HG03025 (cell line): ENCODE measurements around the gene SH2D3C.

Source experiments
- ATAC-seq: cut with Tn5 transposase; IDR thresholded peaks from one replicate; pipeline ENCODE4 v1.9.1; 2021; ENCODE audit warnings: mild to moderate bottlenecking, moderate library complexity; ENCODE audit not compliant: unreplicated experiment, low FRiP score

The SH2D3C gene, protein sequence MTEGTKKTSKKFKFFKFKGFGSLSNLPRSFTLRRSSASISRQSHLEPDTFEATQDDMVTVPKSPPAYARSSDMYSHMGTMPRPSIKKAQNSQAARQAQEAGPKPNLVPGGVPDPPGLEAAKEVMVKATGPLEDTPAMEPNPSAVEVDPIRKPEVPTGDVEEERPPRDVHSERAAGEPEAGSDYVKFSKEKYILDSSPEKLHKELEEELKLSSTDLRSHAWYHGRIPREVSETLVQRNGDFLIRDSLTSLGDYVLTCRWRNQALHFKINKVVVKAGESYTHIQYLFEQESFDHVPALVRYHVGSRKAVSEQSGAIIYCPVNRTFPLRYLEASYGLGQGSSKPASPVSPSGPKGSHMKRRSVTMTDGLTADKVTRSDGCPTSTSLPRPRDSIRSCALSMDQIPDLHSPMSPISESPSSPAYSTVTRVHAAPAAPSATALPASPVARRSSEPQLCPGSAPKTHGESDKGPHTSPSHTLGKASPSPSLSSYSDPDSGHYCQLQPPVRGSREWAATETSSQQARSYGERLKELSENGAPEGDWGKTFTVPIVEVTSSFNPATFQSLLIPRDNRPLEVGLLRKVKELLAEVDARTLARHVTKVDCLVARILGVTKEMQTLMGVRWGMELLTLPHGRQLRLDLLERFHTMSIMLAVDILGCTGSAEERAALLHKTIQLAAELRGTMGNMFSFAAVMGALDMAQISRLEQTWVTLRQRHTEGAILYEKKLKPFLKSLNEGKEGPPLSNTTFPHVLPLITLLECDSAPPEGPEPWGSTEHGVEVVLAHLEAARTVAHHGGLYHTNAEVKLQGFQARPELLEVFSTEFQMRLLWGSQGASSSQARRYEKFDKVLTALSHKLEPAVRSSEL

DNA sequence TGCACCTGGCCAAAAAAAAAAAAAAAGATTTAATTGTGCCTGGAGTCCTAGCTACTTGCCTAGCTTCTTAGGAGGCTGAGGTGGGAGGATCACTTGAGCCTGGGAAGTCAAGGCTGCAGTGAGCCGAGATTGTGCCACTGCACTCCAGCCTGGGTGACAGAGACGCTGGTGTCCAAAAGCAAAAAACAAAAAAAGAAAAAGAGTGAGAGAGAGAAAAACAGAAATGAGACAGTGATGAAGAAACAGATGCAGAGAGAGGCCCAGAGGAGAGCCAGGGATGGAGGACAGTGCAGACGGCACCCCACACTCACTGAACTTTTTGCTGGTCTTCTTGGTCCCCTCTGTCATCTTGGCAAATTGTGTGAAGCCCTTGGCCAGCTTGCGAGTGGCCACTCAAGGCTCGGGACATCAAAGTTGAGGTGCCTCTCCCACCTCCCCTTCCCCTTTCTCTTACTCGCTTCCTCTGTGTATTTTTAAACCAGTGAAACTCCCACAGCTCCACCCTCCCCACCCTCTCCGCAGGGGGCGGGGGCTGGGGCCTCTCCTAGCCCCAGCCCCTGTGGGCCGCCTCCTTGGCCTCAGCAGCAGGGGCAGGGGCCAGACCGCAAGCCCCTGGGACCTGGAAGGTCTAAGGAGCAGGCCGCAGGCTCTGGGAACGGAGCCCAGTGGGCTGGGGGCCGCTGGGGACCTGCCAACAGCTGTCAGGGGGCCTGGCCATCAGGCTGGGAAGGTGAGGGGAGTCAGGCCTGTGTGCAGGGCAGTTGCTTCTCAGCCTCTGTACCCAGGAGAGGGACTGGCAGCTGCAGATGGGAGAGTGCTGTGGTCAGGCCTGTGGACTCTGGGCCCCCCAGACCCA, at the start of gene SH2D3C:
TSS of gene SH2D3C (minus strand) at position 387 of the 856 bp plus-strand sequence. CDS start at position 348, 39 bp downstream.
- ATAC-seq = peak; percentile 34

GRCh38 chr9:127826253-127826913, 47.9 kb upstream of the SH2D3C start:
- no peak for ATAC-seq

DNA sequence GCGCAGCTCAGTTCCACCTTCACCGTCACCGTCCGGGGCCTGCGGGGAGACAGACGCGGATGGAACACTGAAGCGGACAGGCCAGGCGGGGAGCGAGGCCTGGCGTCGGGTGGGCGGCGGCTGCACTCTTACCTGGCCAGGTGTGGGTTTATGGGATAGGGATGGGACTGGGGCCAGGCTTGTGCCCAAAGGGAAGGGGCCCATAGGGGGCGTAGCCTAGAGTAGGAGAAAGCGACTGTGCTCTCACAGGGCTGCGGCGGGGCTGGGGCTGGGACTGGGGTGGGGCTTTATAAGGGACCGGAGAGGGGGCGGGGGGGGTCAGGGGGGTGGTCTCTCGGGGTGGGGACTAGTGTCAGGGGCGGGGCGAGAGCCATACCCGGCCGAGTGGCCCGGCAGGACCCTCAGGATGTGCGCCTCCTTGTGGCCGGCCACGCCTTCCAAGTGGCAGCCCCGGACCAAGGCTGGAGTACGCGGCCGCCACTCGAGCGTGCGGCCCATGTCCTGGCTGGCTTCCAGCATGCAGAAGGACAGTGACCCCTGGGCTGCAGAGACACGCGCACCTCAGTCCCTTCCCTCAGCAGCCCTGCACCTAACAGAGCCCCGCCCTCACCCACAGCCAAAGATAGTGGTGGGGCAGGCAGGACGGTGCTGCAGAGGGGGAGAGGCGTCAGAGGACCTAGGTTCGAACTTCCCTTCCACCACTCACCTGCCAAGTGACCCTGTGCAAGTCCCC, 47.0 kb upstream of the SH2D3C start:
- ATAC-seq = no peak

- ATAC-seq = no peak
These were observed 43.6 kb upstream of the SH2D3C start for GRCh38 chr9:127822108-127822507.

- ATAC-seq = no peak
These were observed 40.1 kb upstream of the SH2D3C start for GRCh38 chr9:127818574-127818973.

DNA sequence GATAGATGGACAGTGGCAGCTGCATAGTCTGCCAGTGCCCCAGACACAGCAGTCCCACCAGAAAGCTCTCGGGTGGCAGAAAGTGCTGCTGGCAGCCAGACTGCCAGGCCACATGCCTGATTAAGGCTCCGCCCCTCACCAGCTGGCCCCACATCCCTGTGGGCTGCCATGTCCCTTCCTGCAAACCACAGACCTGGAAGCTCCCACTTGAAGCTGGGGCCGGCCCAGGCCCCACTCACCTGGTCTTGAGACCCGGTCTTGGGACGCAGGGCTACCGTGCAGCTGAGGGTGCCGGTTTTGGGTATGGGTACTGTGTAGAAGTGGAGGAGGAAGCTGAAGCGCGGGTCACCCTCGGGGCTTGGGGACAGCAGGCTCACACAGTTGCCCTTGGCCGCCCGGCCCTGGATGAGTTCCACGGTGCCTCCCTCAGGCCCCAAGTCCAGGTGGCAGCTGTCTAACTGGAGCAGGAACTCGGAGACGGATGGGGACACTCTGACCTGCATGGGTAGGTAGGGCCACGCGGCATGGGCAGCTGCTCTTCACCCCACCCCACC, 39.5 kb upstream of the SH2D3C start:
- ATAC-seq = no peak

DNA sequence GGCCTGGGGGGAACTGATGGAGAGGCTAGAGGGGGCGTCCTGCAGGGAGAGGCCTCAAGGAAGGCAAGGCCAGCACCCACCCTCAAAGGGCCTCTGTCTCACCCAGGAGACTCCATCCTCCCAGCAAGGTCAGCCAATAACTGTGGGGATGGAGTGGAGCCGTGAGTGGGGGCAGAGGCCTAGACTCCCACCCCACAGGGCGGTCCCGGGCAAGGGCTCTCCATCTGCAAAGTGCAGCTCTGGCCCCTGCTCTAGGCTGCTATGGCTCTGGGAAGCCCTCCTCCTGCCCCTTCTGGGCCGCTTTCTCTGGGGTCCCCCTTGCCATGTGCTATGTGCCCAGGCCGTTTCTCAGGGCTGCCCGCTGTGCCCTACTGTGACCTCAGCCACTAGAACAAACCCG, 38.3 kb upstream of the SH2D3C start:
- no peak for ATAC-seq

- ATAC-seq = no peak
These were observed 37.9 kb upstream of the SH2D3C start for GRCh38 chr9:127816362-127816725.

DNA sequence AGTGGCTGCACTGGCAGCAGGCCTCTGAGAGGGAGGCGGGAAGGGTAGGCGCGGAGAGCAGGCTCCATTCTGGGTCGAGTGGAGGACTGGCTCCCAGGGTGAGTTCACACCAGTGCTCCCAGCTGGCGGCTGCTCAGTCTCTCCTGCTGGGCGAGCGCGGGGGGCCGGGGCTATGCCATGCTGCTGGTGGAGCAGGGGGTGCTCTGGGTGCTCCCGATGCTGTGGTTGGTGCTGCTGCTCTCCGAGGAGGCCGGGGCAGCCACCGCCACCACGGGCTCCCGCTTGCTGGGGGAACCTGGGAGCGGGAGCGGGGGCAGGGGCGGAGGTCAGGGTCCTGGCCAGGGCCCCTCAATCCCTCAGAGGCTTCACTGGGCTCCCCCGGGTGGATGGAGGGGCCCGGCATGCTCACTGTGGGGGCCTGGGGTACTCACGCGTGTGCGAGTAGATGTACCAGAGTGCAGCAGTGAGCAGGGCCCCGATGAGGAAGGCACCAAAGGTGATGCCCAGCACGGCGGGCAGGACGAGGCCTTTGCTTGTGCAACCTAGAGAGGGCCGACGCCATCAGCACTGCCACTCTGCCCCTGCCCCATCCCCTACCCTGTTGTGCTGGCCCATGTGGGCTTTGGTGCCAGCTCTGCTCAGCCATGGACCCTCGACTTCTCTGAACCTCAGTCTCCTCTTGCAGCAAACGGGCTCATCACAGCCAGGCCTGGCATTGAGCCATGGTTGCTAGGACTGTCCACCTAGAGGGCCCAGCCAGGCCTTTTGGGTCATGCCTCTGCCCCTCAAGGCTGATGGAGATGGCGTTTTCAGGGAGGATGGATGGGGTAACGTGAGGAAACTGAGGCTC, 37.3 kb upstream of the SH2D3C start:
- ATAC-seq = no peak

DNA sequence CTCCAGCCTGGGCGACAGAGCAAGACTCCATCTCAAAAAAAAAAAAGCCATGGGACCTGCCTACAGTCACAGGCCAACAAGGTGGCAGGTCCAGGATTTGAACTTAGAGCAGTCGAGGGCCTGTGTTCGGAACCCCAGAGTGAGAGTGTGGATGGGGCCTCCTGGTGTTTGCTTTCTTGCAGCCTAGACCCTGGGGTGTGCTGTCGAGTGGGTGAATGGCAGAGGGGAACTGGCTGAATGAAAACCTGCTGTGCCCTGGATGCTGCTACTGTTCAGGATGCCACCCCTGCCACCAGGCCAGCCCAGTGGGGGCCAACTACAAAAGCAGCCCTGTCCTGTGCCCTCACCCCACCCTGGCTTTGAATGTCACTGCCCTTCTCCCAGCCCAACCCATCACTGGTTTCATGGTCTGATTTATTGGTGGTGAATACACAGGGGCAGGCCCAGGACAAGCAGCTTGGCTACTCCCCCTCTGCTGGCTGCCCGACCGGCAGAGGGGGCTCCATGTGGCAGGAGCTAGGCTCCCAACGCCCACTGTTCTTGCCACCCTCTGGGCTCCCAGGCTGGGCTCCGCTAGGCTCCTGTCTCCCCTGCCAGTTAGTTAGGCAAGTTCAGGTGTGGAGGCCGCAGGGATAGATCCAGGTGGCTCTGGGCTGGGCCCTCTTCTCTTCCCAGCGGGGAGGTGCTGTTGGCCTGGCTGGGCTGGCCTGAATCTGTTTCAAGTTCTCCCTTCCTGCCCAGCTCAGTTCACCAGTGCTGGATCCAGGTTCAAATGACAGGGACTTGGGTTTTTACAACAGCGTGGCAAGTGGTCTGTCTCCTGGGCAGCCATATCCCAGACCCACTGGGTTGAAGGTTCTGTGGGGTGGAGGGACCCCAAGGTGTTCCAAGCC, 36.4 kb upstream of the SH2D3C start:
- no peak for ATAC-seq

GRCh38 chr9:127813686-127814226, 35.3 kb upstream of the SH2D3C start:
- ATAC-seq = no peak

GRCh38 chr9:127812936-127813675, 34.6 kb upstream of the SH2D3C start:
- no peak for ATAC-seq

- ATAC-seq = no peak
These were observed 33.5 kb upstream of the SH2D3C start for GRCh38 chr9:127812011-127812410.

DNA sequence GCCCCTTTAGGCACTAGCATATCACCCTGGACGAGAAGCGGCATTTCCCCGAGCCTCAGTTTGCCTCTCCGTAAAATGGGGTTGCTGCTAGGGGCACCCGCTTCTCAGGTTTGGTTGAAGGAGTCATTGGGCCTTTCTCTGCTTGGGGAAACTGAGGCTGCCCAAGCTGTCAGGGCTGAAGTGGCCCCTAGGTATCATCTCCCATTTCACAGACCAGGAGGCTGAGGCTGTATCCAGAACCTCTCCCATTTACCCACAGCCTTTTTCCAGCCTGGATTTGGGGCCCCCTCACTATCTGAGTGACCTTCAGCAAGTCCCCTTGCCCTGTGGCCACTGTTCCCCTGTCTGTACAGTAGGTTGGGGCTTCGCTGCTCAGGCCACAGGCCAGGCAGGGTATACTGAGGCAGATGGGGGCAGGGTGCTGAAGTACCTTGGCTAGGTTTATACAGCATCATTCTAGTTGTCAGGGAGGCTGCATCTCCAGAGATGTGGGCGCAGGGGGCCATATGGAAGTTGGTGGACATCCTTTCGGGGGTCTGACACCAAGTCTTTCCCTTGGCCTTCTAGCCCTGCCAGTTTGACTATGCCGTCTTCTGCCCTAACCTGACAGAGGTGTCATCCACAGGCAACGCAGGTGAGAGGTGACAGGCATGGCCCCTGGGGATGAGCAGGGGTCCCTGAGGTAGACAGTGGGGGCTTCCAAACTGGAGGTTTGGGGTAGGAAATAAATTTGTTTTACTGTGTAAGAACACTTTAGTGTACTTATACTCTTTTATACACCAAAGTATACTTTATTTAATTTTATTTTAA, 32.1 kb upstream of the SH2D3C start:
- ATAC-seq = no peak

DNA sequence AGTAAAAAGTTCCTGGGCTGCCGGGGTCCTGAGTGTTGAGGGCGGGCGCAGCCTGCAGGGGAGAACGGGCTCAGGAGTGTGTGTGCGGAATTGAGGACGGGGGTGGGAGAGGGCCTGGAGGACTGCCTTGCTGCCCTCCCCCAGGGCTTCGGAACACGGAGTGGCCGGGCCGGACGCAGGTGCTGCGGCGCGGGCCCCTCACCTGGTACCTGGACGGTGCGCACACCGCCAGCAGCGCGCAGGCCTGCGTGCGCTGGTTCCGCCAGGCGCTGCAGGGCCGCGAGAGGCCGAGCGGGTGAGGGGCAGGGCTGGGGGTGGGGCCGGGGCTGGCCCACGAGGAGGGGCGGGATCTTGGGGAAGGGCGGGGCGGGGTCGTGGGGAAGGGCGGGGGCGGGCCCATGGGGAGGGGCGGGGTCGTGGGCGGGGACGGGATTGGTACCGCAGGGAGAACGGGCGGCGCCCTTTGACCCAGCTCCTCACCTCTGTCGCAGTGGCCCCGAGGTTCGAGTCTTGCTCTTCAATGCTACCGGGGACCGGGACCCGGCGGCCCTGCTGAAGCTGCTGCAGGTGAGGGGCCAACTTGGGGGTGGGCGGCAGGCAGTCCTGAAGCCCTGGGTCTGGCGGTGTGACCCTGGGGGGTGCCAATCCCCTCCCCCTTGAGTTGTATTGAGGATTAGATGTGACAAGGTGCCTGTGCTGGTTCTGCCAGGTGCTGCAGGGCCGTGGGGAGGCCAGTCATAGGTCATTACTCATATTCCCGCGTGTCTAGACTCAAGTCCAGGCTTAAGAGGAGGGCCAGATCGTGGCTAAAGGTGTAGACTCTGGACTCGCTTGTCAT, 31.3 kb upstream of the SH2D3C start:
- ATAC-seq = no peak
